WTC11 (cell line): ENCODE data around the gene RBSN. TPM values are rescaled to one million over a fixed set of nuclear protein-coding genes. Genes with fewer than 3 reads are reported as not detected.
"Not testable (repeated sequence)": the region's sequence is repeated elsewhere in the genome, so short reads cannot be mapped to it uniquely, and the experiment has no call there.

Experiments used
- ATAC-seq: fragments of 200-7000 bp; cut with Tn5 transposase; 2 replicates; pipeline ENCODE4 v1.10.0; 2021; ENCODE audit warnings: mild to moderate bottlenecking, moderate library complexity
- CTCF ChIA-PET: fragments of 300-600 bp; sonication (Branson Sonifier 250); formaldehyde crosslinking; loops from one replicate; lab custom pipeline; 2021; ENCODE audit warnings: antibody characterized with exemption; lab: Charles Lee
- POLR2A ChIA-PET: fragments of 350-600 bp; sonication (Branson Sonifier 250); formaldehyde crosslinking; loops from one replicate; lab custom pipeline; 2021; ENCODE audit warnings: antibody characterized with exemption; lab: Charles Lee
- DNase-seq: peaks from one replicate; pipeline ENCODE4 v3.0.0; 2021; ENCODE audit warnings: low spot score
- H3K27ac Mint-ChIP-seq: 2 replicates; pipeline ENCODE4 v1.8.0; 2021; ENCODE audit warnings: mixed read lengths
- H3K27me3 Mint-ChIP-seq: 2 replicates; pipeline ENCODE4 v1.8.0; 2021; ENCODE audit warnings: low read depth, mild to moderate bottlenecking, moderate library complexity, mixed read lengths
- H3K36me3 Mint-ChIP-seq: 2 replicates; pipeline ENCODE4 v1.8.0; 2021; ENCODE audit warnings: mixed read lengths
- H3K4me1 Mint-ChIP-seq: 2 replicates; pipeline ENCODE4 v1.8.0; 2022; ENCODE audit warnings: mixed read lengths
- H3K4me3 Mint-ChIP-seq: 2 replicates; pipeline ENCODE4 v1.8.0; 2021; ENCODE audit warnings: mild to moderate bottlenecking, moderate library complexity, mixed read lengths
- H3K9me3 Mint-ChIP-seq: 2 replicates; pipeline ENCODE4 v1.8.0; 2021; ENCODE audit warnings: mixed read lengths
- AR ChIP-seq: fragments of 250-450 bp; sonication (Bioruptor Pico); IDR thresholded peaks from 2 replicates; pipeline ENCODE4 v1.9.0; 2021; ENCODE audit warnings: mild to moderate bottlenecking
- CREB1 ChIP-seq: sonication (generic); formaldehyde crosslinking; IDR thresholded peaks from 2 replicates; pipeline ENCODE4 v1.8.0; 2023; ENCODE audit warnings: mild to moderate bottlenecking, missing genetic modification reagents
- GTF2I ChIP-seq: fragments of 250-450 bp; sonication (Bioruptor Pico); conservative IDR thresholded peaks from 2 replicates; pipeline ENCODE4 v1.4.0; 2021; ENCODE audit warnings: mild to moderate bottlenecking
- JUN ChIP-seq: sonication (generic); formaldehyde crosslinking; IDR thresholded peaks from 2 replicates; pipeline ENCODE4 v1.8.0; 2023; ENCODE audit warnings: mild to moderate bottlenecking, missing genetic modification reagents
- MLX ChIP-seq: sonication (generic); formaldehyde crosslinking; IDR thresholded peaks from 2 replicates; pipeline ENCODE4 v1.8.1; 2023; ENCODE audit warnings: mild to moderate bottlenecking, missing genetic modification reagents, moderate library complexity
- NFYB ChIP-seq: sonication (generic); formaldehyde crosslinking; conservative IDR thresholded peaks from 2 replicates; pipeline ENCODE4 v1.8.0; 2022; ENCODE audit warnings: low read depth, missing genetic modification reagents
- NR1H2 ChIP-seq: sonication (generic); formaldehyde crosslinking; IDR thresholded peaks from 2 replicates; pipeline ENCODE4 v1.9.0; 2021; ENCODE audit warnings: mild to moderate bottlenecking, moderate library complexity, missing genetic modification reagents
- OVOL2 ChIP-seq: fragments of 250-450 bp; sonication (Bioruptor Pico); IDR thresholded peaks from 2 replicates; pipeline ENCODE4 v1.9.0; 2021; ENCODE audit warnings: mild to moderate bottlenecking, borderline replicate concordance
- PRDM15 ChIP-seq: sonication (generic); formaldehyde crosslinking; IDR thresholded peaks from 2 replicates; pipeline ENCODE4 v1.8.0; 2022; ENCODE audit warnings: missing genetic modification reagents
- PREB ChIP-seq: sonication (generic); formaldehyde crosslinking; IDR thresholded peaks from 2 replicates; pipeline ENCODE4 v1.8.1; 2022; ENCODE audit warnings: mild to moderate bottlenecking, missing genetic modification reagents, moderate library complexity, borderline replicate concordance
- RELA ChIP-seq: sonication (generic); formaldehyde crosslinking; IDR thresholded peaks from 2 replicates; pipeline ENCODE4 v1.8.1; 2022; ENCODE audit warnings: missing genetic modification reagents, mild to moderate bottlenecking, borderline replicate concordance
- TEAD4 ChIP-seq: sonication (generic); formaldehyde crosslinking; IDR thresholded peaks from 2 replicates; pipeline ENCODE4 v1.8.0; 2022; ENCODE audit warnings: mild to moderate bottlenecking, missing genetic modification reagents
- ZNF121 ChIP-seq: sonication (generic); formaldehyde crosslinking; IDR thresholded peaks from 2 replicates; pipeline ENCODE4 v1.8.0; 2023; ENCODE audit warnings: missing genetic modification reagents
- ZNF512 ChIP-seq: sonication (generic); formaldehyde crosslinking; IDR thresholded peaks from 2 replicates; pipeline ENCODE4 v1.8.1; 2022; ENCODE audit warnings: missing genetic modification reagents, borderline replicate concordance
- total RNA-seq: library from RNA; stranded (reverse); gene quantifications from 3 replicates; pipeline ENCODE4 v1.2.3, GENCODE V29; 2021

The RBSN gene
- total RNA-seq, 1 experiment from 2014 or later = 24.2 TPM

- TF ChIP-seq PRDM15 (no peak), NR1H2 (CRISPR knock-in tag) (no peak), ZNF512 (no peak)
- TF ChIP-seq, all 79 proteins: peak for 2
Measured at GRCh38 chr3:15148614-15149013, 49.7 kb upstream of the RBSN start (continued).

- H3K36me3 Mint-ChIP-seq, H3K27ac Mint-ChIP-seq, H3K9me3 Mint-ChIP-seq, CTCF ChIA-PET, H3K4me3 Mint-ChIP-seq, DNase-seq, H3K4me1 Mint-ChIP-seq, ATAC-seq, POLR2A ChIA-PET: not testable (repeated sequence)
- peaks cover 21% of the 10 kb centered on the region for H3K27me3 Mint-ChIP-seq
Measured at GRCh38 chr3:15136885-15137284, 37.9 kb upstream of the RBSN start.

GRCh38 chr3:15134968-15135367 is 36.0 kb upstream of the RBSN start:
- H3K4me3 Mint-ChIP-seq, H3K36me3 Mint-ChIP-seq, ATAC-seq, H3K9me3 Mint-ChIP-seq, POLR2A ChIA-PET, CTCF ChIA-PET, H3K27ac Mint-ChIP-seq, H3K4me1 Mint-ChIP-seq, DNase-seq: not testable (repeated sequence)
- peaks cover 17% of the 10 kb centered on the region for H3K27me3 Mint-ChIP-seq

- DNase-seq, H3K4me1 Mint-ChIP-seq, POLR2A ChIA-PET, H3K27me3 Mint-ChIP-seq, H3K9me3 Mint-ChIP-seq, CTCF ChIA-PET, H3K36me3 Mint-ChIP-seq, H3K4me3 Mint-ChIP-seq, H3K27ac Mint-ChIP-seq, ATAC-seq: not testable (repeated sequence)
Measured at GRCh38 chr3:15128403-15128802, 29.5 kb upstream of the RBSN start.

- H3K36me3 Mint-ChIP-seq, DNase-seq, H3K27me3 Mint-ChIP-seq, H3K4me3 Mint-ChIP-seq, H3K4me1 Mint-ChIP-seq, POLR2A ChIA-PET, H3K9me3 Mint-ChIP-seq, ATAC-seq, H3K27ac Mint-ChIP-seq: not testable (repeated sequence)
- CTCF ChIA-PET = interaction anchor here (1.1 kb wide), 1 partner anchor 9 kb away, joined by 3 read pairs; no protein-coding TSS in a partner anchor
Measured at GRCh38 chr3:15126975-15127374, 28.0 kb upstream of the RBSN start.

- CTCF ChIA-PET = no interaction called here
- Mint-ChIP-seq H3K36me3 (no peaks in the 10 kb centered on the region), H3K4me3 (no peak overlapping the region), H3K4me1 (peaks cover 4% of the 10 kb centered on the region; the same call in 1 of the 2 replicates), H3K27me3 (peaks cover 20% of the 10 kb centered on the region), H3K27ac (no peak overlapping the region), H3K9me3 (peaks cover 3% of the 10 kb centered on the region; the same call in 1 of the 2 replicates)
- TF ChIP-seq GTF2I (CRISPR knock-in tag) (no peak), RELA (CRISPR knock-in tag) (no peak), MLX (no peak), NFYB (no peak), CREB1 (CRISPR knock-in tag) (no peak), PREB (CRISPR knock-in tag) (no peak), JUN (CRISPR knock-in tag) (no peak), OVOL2 (CRISPR knock-in tag) (no peak), ZNF121 (CRISPR knock-in tag) (no peak), AR (CRISPR knock-in tag) (no peak), TEAD4 (CRISPR knock-in tag) (no peak)
- POLR2A ChIA-PET = no interaction called here
- ATAC-seq (no peak), DNase-seq (no peak)
Measured at GRCh38 chr3:15122398-15122797, 23.4 kb upstream of the RBSN start.
